ENCODE data around the gene CYSLTR2.

CYSLTR2 gene

GRCh38 chr13:48707405-48707804 is 53.7 kb downstream of the CYSLTR2 start:
- DNase-seq, result no peak

DNA sequence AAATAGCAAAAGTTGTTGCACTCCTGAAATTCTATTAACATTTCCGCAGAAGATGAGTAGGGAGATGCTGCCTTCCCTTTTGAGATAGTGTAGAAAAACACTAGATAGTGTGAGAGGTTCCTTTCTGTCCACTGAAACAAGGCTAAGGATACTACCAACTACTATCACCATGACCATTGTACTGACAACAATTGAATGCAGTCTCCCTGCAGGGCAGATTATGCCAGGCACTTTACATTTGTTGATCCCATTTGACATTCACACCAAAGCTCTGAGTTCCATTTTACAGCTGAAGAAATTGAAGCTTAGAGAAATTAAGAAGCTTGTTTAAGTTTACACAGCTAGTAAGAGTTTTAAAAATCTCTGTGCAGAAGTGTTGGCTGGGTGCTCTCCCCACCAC is 55.0 kb downstream of the CYSLTR2 start:
- no peak for DNase-seq

DNA sequence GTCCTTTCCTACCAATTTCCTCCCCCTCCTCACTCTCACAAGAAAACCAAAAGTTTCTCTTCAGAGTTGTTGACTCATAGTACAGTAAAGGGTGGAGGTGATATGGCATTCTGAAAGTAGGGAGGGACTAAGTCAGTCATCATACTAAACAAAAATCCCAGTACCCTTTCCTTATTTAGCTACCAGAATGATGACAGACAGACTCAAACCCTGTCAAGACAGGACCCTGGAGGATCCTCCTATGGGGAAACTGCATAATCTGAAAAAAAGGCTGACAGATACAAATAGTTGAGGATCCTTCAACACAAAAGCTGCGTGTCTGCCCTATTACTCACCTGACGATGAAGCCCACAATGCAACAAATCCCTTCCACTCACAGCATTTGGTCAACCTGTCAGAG is 55.5 kb downstream of the CYSLTR2 start:
- no peak for DNase-seq

DNA sequence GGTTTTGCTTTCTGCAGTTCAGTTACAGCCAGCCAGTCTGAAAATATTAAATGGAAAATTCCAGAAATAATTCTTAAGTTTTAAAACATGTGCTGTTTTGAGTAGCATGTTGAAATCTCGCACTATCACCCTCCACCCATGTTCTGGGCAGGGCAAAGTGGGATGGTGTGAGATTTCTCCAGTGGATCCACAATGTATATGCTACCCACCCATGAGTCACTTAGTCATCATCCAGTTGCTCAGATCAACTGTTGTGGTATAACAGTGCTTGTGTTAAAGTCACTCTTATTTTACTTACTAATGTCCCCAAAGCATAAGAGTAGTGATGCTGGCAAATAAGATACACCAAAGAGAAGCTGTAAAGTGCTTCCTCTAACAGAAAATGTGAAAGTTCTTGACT is 56.4 kb downstream of the CYSLTR2 start:
- DNase-seq, result no peak

GRCh38 chr13:48712141-48712540 is 58.4 kb downstream of the CYSLTR2 start:
- no peak for DNase-seq

DNA sequence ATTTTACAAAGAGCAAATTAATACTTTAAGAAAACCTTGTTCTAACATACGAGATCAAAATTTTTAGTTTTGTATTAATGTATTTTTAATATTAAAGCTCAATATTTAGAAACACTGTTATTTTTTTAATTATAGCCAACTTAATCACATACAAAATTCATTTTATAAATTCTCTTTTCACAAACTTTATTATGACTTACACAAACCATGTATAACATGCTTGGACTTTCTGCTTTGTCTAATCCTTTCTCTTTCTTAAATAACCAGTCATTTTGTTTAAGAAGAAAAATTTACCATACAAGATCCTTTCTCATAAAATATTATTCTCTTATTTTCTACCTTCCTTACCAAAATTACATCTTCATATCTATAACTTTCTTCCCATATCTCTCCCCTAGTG is 62.2 kb downstream of the CYSLTR2 start:
- no peak for DNase-seq

- no peak for DNase-seq
These were observed 66.9 kb downstream of the CYSLTR2 start for GRCh38 chr13:48720621-48721020.

DNA sequence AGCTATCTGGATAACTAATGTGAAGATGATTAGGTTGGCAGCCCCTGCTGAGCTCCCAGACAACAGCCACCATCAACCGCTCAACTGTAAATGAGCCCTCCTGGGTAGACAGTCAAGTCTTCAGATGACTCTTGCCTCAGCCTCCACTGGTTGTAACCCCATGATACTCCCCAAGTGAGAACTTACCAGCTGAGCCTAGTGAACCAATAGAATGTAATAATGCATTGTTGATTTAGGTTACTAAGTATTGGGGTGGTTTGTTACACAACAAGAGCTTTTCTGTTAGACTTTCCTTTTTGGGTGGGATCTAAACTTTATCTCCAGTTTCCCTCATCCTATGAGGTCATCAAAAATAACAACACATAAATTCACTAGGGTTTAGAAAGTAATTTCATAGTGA is 69.4 kb downstream of the CYSLTR2 start:
- no peak for DNase-seq

- DNase-seq, result no peak
These were observed 71.5 kb downstream of the CYSLTR2 start for GRCh38 chr13:48725271-48725670.

GRCh38 chr13:48726711-48727110 is 73.0 kb downstream of the CYSLTR2 start:
- DNase-seq, result peak; percentile 60 to 80

DNA sequence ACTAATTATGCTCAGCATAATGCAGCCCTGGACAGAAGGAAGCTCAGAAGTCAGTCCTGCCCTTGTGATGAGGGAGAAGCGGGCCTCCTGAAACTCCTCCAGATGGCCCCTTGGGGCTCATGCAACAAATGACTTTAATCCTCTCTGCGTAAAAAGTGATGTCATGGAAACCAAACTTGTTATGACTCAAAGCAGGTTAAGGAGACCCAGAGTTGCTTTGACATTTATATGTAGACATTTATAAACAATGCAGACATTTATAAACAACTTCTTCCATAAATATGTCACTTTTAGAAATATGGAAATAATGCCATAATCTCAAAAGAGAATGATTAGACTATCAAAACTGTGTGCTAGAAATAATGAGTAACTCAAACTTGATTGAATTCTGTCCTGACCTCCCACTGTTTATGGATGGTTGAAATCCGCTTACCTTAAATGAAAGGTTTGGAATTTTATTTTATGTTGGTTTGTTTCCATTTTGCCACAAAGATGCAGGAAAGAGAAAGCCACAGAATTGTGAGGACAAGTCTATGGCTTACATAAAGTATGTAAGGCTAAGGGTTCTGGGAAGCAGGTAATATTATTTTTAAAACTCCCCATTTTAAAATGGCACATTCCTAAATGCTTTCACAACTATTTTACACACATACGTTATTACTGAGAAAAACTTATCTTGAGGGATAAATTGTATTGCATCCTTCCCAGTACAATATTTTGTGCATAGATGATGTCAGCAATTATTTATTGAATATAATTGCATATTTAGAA is 73.7 kb downstream of the CYSLTR2 start:
- peak; percentile 56 to 78 for DNase-seq

- DNase-seq, result no peak
These were observed 74.5 kb downstream of the CYSLTR2 start for GRCh38 chr13:48728226-48728625.

- DNase-seq, result no peak
These were observed 75.1 kb downstream of the CYSLTR2 start for GRCh38 chr13:48728876-48729275.

GRCh38 chr13:48729856-48730255 is 76.1 kb downstream of the CYSLTR2 start:
- DNase-seq, result no peak

DNA sequence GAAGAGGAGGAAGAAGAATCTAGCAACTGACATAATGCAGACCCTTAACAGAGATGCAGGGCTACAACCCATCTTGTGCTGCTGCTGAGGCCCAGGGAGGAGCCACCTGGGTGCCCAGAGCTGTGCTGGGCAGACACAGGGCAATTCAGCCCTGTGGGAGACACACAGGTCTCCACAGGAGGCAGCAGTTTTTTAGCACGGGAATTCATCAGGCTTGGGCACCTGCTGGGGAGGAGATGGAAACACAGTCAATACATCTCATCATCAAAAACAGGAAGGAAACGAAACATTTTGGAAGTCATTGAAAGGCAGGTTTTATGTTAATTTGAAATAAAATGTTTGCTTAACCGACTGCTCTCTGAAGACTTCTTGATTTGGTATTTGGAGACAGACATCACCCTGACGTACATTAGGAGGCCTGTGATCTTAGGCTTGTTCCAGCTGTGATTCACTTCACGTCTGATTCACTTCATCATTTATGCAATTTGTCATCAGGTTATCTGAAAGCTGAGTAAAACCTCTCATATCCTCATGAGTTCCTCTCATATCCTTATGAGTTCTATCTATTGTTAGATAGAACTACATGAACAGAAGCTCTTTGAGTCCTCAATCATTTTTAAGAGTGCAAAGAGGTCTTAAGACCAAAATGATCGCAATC is 77.4 kb downstream of the CYSLTR2 start:
- DNase-seq, result no peak

- DNase-seq, result peak; percentile 12 to 80
These were observed 78.3 kb downstream of the CYSLTR2 start for GRCh38 chr13:48731957-48732569.

DNA sequence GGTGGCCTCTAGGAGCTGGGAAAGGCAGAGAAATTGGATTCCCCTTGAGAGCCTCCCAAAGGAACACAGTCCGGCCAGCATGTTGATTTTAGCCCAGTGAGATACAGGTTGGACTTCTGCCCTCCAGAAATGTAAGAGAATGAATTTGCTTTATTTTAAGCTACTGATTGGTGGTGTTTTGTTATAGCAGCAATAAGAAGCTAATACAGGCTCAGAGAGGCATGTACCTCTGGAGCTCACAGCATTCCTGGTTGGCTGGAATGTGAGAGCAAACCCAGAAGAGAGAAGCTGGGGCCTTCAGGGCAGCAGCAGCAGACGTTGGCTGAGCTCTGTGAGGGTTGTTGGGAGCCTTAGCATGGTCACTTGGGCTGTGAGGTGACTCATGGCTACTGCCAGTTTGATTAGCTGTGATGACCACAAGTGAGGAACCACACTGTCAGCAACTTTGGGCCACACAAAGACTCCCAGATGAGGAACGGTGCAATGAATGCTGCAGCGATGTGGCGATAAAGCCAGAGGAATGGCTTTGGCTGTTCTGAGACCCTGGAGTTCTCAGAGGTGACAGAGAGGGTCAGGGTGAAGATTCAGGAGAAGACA is 80.1 kb downstream of the CYSLTR2 start:
- DNase-seq, result no peak

- DNase-seq, result no peak
These were observed 81.8 kb downstream of the CYSLTR2 start for GRCh38 chr13:48735571-48735970.

- no peak for DNase-seq
These were observed 84.0 kb downstream of the CYSLTR2 start for GRCh38 chr13:48737689-48738088.

DNA sequence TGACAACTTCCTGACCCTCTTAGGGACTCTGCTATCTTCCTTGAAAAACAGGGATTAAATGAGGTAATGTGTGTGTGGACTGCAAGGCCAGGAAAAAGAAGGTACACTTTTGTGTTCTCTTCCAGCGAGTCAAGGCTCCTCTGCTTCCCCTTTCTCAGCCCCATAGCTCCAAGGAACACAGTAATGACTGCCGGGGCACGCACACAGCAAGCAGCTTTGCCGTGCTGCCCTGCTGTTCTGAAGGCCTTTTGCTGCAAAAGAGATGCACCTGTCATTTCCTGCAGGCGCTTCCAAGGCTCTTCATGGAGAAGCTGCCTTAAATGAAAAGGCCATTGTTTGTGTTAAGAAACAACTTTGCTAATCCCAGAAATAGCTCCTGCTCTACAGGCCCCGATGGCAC is 84.6 kb downstream of the CYSLTR2 start:
- no peak for DNase-seq

DNA sequence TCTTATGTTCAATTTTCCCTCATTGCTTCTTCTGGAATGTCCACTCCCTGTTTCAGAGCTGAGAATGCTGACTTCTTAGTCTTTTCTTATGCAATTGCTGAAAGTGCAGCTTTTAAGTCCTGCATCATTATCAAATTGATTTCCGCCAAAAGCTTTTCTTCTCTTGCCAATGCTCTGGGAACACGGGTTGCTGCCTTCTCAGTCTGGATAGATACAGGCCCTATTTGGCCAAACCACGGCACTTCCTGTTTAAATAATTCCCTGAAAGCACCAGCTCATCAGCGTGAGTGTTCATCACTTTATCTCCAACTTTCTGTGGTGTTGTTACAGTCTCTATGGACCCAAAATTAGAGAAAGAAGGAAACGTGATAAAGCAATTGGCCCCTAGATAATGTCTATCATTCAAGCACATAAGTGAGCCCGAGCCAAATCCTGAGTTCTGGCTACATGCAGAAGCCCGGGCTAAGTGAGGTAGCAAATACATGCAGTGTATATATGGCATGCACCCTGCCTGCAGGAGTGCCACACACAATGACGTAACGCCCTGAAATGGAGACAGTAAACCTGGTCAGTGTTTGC is 85.7 kb downstream of the CYSLTR2 start:
- no peak for DNase-seq

DNA sequence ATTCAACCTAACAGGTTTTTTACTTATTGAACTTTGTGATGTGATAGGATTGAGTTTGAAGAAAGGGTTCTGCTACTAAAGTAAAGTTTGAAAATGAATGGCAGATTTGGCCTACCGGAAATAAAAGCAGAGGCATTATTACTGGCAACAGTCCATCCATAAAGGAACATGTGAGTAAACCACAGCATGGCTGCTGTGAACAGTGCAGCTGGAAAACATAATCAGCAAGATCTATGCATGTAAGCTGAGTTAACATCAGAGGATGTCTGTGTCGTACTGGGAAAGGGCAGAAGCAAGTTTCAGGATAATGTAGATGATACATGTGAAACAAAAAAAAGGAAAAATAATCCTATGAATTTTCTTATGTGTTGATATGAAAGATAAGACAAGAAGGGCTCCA is 87.6 kb downstream of the CYSLTR2 start:
- no peak for DNase-seq

DNA sequence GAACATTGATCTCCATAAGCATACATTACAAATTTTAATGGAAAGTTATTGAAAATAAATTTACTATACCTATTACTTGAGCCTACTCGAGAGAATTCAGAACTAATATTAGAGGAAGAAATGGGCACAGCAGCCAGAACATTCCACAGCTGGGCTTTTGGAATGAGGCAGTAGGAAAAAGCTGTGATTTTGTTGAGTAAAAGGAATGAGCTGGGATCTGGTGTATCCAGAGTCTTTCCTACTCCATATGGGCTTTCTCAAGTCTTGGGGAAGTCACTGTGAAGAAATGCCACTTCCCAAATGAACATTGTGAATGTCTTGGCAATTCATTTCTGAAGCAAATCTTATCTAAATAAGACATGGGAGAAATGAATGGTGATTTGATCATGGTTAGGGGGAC is 93.1 kb downstream of the CYSLTR2 start:
- no peak for DNase-seq

Measured in NCI-H526 (cell line).